HEK293T (cell line): ENCODE data around the gene ADGRF1.

Experiments used
- ARNT ChIP-seq: fragments of 450-650 bp; IDR thresholded peaks from 2 replicates; pipeline ENCODE4 v1.6.1; 2017; ENCODE audit warnings: mild to moderate bottlenecking
- BHLHE40 ChIP-seq: fragments of 450-650 bp; IDR thresholded peaks from 2 replicates; pipeline ENCODE4 v1.6.1; 2016; ENCODE audit warnings: mild to moderate bottlenecking, moderate library complexity, borderline replicate concordance
- CTBP1 ChIP-seq: fragments of 450-650 bp; IDR thresholded peaks from 2 replicates; pipeline ENCODE4 v1.6.1; 2016; ENCODE audit warnings: borderline replicate concordance
- ELF4 ChIP-seq: fragments of 450-650 bp; IDR thresholded peaks from 2 replicates; pipeline ENCODE4 v1.6.1; 2017; ENCODE audit warnings: antibody characterized with exemption
- FOXA1 ChIP-seq: fragments of 450-650 bp; IDR thresholded peaks from 2 replicates; pipeline ENCODE4 v1.6.1; 2016; ENCODE audit warnings: mild to moderate bottlenecking
- NFRKB ChIP-seq: fragments of 450-650 bp; IDR thresholded peaks from 2 replicates; pipeline ENCODE4 v1.6.1; 2016; ENCODE audit warnings: mild to moderate bottlenecking, moderate library complexity
- SP1 ChIP-seq: fragments of 450-650 bp; IDR thresholded peaks from 2 replicates; pipeline ENCODE4 v1.6.1; 2017
- SUZ12 ChIP-seq: fragments of 450-650 bp; IDR thresholded peaks from 2 replicates; pipeline ENCODE4 v1.6.1; 2016; ENCODE audit warnings: mild to moderate bottlenecking
- TARDBP ChIP-seq: fragments of 450-650 bp; IDR thresholded peaks from 2 replicates; pipeline ENCODE4 v1.6.1; 2016
- TF ChIP-seq, protein P1 (sequence below): fragments of 450-650 bp; IDR thresholded peaks from 2 replicates; pipeline ENCODE4 v1.6.1; 2016

DNA sequence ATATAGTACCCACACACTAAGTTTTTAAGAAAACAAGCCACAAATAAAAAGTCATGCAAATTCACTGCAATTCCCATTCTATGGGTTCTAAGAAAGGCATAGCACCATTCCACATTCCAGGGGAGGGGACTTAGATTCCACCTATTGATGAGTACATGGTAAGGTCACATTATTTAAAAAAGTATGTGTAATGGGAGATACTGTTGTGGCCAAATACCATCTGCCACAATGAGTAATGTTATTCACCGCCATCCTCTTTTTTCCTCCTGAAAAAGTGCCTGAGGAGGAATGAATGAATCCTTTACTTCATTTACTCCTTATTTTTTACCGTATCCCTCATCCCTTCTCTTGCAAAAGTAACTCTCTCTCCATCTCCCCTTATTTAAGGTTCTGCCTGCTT is 27.0 kb upstream of the ADGRF1 start:
- no peak for TF ChIP-seq SP1
- TF ChIP-seq ELF4: no peak
- TF ChIP-seq NFRKB: no peak
- TF ChIP-seq, protein P1, sequence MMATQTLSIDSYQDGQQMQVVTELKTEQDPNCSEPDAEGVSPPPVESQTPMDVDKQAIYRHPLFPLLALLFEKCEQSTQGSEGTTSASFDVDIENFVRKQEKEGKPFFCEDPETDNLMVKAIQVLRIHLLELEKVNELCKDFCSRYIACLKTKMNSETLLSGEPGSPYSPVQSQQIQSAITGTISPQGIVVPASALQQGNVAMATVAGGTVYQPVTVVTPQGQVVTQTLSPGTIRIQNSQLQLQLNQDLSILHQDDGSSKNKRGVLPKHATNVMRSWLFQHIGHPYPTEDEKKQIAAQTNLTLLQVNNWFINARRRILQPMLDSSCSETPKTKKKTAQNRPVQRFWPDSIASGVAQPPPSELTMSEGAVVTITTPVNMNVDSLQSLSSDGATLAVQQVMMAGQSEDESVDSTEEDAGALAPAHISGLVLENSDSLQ: no peak
- TF ChIP-seq BHLHE40: no peak
- TF ChIP-seq TARDBP: no peak
- no peak for TF ChIP-seq ARNT
- TF ChIP-seq SUZ12: no peak
- TF ChIP-seq FOXA1: no peak
- TF ChIP-seq CTBP1: no peak
